Calu3 (cell line): ENCODE results near the gene ARL13B. TPM values are rescaled to one million over a fixed set of nuclear protein-coding genes. Genes with fewer than 3 reads are reported as not detected.
A peak's percentile ranks its signal among the peaks of the same experiment; 100 is the strongest.

Experiments used
- BruUV-seq: library from RNA; stranded (reverse); fragments of 400-500 nt; replicated peaks from 2 replicates; lab custom pipeline; 2021; lab: Mats Ljungman, UMichigan
- CTCF ChIA-PET: fragments of 300-600 bp; sonication (Branson Sonifier 250); formaldehyde crosslinking; loops from one replicate; lab custom pipeline; 2022; ENCODE audit warnings: antibody characterized with exemption; lab: Charles Lee
- DNase-seq: peaks from one replicate; pipeline ENCODE4 v3.0.0; 2022
- H3K27ac Mint-ChIP-seq: one replicate; pipeline ENCODE4 v1.8.0; 2022; ENCODE audit warnings: mixed read lengths; ENCODE audit not compliant: unreplicated experiment
- H3K27me3 Mint-ChIP-seq: one replicate; pipeline ENCODE4 v1.8.0; 2022; ENCODE audit warnings: mixed read lengths; ENCODE audit not compliant: unreplicated experiment
- H3K36me3 Mint-ChIP-seq: one replicate; pipeline ENCODE4 v1.8.0; 2022; ENCODE audit warnings: mild to moderate bottlenecking, moderate library complexity, mixed read lengths; ENCODE audit not compliant: insufficient read depth, unreplicated experiment
- H3K4me1 Mint-ChIP-seq: one replicate; pipeline ENCODE4 v1.8.0; 2022; ENCODE audit warnings: mild to moderate bottlenecking, low read depth, mixed read lengths; ENCODE audit not compliant: unreplicated experiment
- H3K4me3 Mint-ChIP-seq: one replicate; pipeline ENCODE4 v1.8.0; 2022; ENCODE audit warnings: mild to moderate bottlenecking, low read depth, moderate library complexity, mixed read lengths; ENCODE audit not compliant: unreplicated experiment
- H3K9me3 Mint-ChIP-seq: one replicate; pipeline ENCODE4 v1.8.0; 2022; ENCODE audit warnings: low read depth, mixed read lengths; ENCODE audit not compliant: unreplicated experiment
- intact Hi-C: fragments of 100-400 bp; cut with micrococcal nuclease; formaldehyde crosslinking; loops from one replicate; pipeline ENCODE4 v1.10.0; 2022; ENCODE audit not compliant: unreplicated experiment
- total RNA-seq: library from RNA; stranded (reverse); gene quantifications from 2 replicates; pipeline ENCODE4 v1.2.3, GENCODE V29; 2022
- TF ChIP-seq, protein P1 (sequence below): fragments of 200-600 bp; IDR thresholded peaks from one replicate; pipeline ENCODE4 v1.8.0; 2022; ENCODE audit warnings: antibody characterized with exemption; ENCODE audit not compliant: unreplicated experiment

Gene ARL13B
- total RNA-seq, 1 experiment from 2014 or later, result 7.8 TPM

DNA sequence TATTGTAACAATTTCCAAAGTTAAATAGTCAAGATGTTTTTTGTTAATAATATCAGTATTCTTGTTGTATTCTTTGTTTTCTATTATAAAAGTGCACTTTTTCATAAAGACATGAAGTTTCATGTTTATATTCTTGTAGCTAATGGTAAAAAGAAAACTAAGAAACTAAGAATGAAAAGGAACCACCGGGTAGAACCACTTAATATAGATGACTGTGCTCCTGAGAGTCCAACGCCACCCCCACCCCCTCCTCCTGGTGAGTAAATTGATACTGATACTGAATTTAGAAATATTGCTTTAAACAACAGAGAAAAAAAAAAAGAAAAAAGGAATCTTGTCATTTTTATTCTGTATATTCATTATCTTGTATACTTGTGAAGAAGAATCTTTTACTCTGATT, 69.3 kb downstream of the ARL13B start:
- intact Hi-C loops, result no loop called here
- Mint-ChIP-seq H3K9me3 (no peaks in the 10 kb centered on the region), H3K4me3 (no peak overlapping the region), H3K27me3 (no peaks in the 10 kb centered on the region), H3K36me3 (peaks cover under 1% of the 10 kb centered on the region), H3K4me1 (no peaks in the 10 kb centered on the region), H3K27ac (no peak overlapping the region)
- CTCF ChIA-PET, result no interaction called here
- no TSS peak for BruUV-seq
- DNase-seq, result no peak
- TF ChIP-seq, protein P1, sequence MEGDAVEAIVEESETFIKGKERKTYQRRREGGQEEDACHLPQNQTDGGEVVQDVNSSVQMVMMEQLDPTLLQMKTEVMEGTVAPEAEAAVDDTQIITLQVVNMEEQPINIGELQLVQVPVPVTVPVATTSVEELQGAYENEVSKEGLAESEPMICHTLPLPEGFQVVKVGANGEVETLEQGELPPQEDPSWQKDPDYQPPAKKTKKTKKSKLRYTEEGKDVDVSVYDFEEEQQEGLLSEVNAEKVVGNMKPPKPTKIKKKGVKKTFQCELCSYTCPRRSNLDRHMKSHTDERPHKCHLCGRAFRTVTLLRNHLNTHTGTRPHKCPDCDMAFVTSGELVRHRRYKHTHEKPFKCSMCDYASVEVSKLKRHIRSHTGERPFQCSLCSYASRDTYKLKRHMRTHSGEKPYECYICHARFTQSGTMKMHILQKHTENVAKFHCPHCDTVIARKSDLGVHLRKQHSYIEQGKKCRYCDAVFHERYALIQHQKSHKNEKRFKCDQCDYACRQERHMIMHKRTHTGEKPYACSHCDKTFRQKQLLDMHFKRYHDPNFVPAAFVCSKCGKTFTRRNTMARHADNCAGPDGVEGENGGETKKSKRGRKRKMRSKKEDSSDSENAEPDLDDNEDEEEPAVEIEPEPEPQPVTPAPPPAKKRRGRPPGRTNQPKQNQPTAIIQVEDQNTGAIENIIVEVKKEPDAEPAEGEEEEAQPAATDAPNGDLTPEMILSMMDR, result no peak

GRCh38 chr3:94050546-94050945, 70.6 kb downstream of the ARL13B start:
- Mint-ChIP-seq H3K36me3 (no peaks in the 10 kb centered on the region), H3K27ac (no peak overlapping the region), H3K4me3 (no peak overlapping the region), H3K4me1 (no peaks in the 10 kb centered on the region), H3K9me3 (no peaks in the 10 kb centered on the region), H3K27me3 (no peaks in the 10 kb centered on the region)
- intact Hi-C loops, result no loop called here
- DNase-seq, result no peak
- no TSS peak for BruUV-seq
- TF ChIP-seq, protein P1, result no peak
- CTCF ChIA-PET, result no interaction called here

DNA sequence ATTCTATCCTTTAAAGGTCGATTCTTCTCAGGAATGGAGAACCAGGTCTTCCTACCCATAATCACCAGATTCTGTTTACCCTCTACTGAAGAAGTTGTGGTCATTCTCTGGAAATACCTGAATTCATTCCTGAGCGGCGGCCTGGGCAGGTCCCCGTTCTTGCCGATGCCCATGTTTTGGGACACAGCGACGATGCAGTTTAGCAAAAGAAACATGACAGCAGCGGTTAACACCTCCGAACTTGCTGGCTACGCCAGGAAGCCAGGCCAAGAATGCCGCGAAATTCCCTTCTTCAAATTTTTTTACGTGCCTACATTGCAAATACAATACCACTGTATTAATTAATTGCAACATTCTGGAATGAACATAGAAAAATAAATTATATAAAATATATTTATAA, 81.3 kb downstream of the ARL13B start:
- H3K4me3 Mint-ChIP-seq, result no peak overlapping the region
- no peak overlapping the region for H3K27ac Mint-ChIP-seq
- CTCF ChIA-PET, result interaction anchor here (0.7 to 0.9 kb wide), 2 partner anchors 33 to 57 kb away, joined by 3 read pairs; partner anchors contain the start of gene STX19
- peaks cover 8% of the 10 kb centered on the region for H3K4me1 Mint-ChIP-seq
- no TSS peak for BruUV-seq
- H3K27me3 Mint-ChIP-seq, result no peaks in the 10 kb centered on the region
- peaks cover 24% of the 10 kb centered on the region for H3K36me3 Mint-ChIP-seq
- intact Hi-C loops, result loop anchor here (5.0 kb wide), 1 partner anchor 34 kb away; the partner anchor contains the start of gene STX19
- TF ChIP-seq, protein P1, result no peak
- DNase-seq, result no peak
- H3K9me3 Mint-ChIP-seq, result no peaks in the 10 kb centered on the region

- peak within 1 kb of the TSS; percentile 98 for H3K27ac Mint-ChIP-seq
- TSS peak; percentile 53 for BruUV-seq
- H3K27me3 Mint-ChIP-seq, result no peaks in the 10 kb centered on the region
- intact Hi-C loops, result loop anchor here (5.0 kb wide), 1 partner anchor 35 kb away; the partner anchor contains the start of gene STX19
- peaks cover 17% of the 10 kb centered on the region for H3K4me1 Mint-ChIP-seq
- CTCF ChIA-PET, result interaction anchor here (0.7 to 1.3 kb wide), 2 partner anchors 56 to 92 kb away, joined by 3 read pairs; no protein-coding TSS in a partner anchor
- TF ChIP-seq, protein P1, result no peak
- H3K4me3 Mint-ChIP-seq, result peak within 1 kb of the TSS; percentile 94
- H3K9me3 Mint-ChIP-seq, result peaks cover 4% of the 10 kb centered on the region
- peak; percentile 86 for DNase-seq
- H3K36me3 Mint-ChIP-seq, result peaks cover 24% of the 10 kb centered on the region
Measured at GRCh38 chr3:94062513-94063404, 82.8 kb downstream of the ARL13B start, which contains the start of the genes DHFR2 and NSUN3. TSS of gene DHFR2 (minus strand) at chr3:94062916. CDS start at chr3:94061511, 1,405 bp downstream. TSS of gene NSUN3 (plus strand) at chr3:94063061. CDS start at chr3:94063127, 66 bp downstream.
